ENCODE measurements around the gene NFKBIE. TPM values are rescaled to one million over a fixed set of nuclear protein-coding genes. Genes with fewer than 3 reads are reported as not detected.

Gene NFKBIE
- total and polyA plus RNA-seq, 2 of the 13 experiments (the other 11 are each of a cell fraction or from before 2014, with no cell fraction given), result 6.7 to 14.5 TPM

DNA sequence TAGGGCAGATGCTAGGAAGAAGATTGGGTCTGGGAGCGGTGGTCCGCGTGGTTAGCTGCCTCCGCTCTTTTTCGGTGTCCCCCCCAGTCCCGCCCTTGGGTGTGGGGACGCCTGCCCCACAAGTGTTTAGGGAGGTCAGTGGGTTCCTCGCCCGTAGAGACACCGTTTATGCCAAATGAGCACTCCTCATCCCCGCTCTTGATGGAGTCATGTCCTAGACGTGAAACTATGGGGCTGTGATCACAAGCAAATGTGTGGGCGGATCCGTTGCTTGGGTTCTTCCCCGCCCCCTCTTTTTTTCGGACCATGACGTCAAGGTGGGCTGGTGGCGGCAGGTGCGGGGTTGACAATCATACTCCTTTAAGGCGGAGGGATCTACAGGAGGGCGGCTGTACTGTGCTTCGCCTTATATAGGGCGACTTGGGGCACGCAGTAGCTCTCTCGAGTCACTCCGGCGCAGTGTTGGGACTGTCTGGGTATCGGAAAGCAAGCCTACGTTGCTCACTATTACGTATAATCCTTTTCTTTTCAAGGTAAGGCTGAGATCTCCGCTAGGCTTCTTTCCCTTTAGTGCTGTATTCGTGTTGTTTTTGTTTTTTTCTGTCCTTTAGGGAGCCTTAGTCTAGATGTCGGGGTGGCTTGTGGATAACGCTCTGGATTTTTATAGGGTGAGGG lies 18.6 kb downstream of the NFKBIE start, which contains the start of gene HSP90AB1 (continued):
- no peak for TF ChIP-seq ZBTB40 (IDR thresholded peaks at IDR 0.05)
- TF ChIP-seq ZBTB40 (CRISPR knock-in tag; IDR thresholded peaks at IDR 0.05), result peak; percentile 84
- no peak; the same call in 1 of the 2 replicates for TF ChIP-seq PHF20 (CRISPR knock-in tag; IDR thresholded peaks at IDR 0.05)
- TF ChIP-seq ESRRA (CRISPR knock-in tag; IDR thresholded peaks at IDR 0.05; ENCODE audit: low read depth), result peak; percentile 40
- no peak for TF ChIP-seq GPN1 (CRISPR knock-in tag; IDR thresholded peaks at IDR 0.05; ENCODE audit: borderline replicate concordance)
- TF ChIP-seq NR2F1 (CRISPR knock-in tag; IDR thresholded peaks at IDR 0.05), result no peak
- 0 out of 2 replicates have a peak, but pooled peaks have one; percentile 68 for TF ChIP-seq ETV6 (CRISPR knock-in tag; conservative IDR thresholded peaks at IDR 0.05)
- TF ChIP-seq, protein P1, sequence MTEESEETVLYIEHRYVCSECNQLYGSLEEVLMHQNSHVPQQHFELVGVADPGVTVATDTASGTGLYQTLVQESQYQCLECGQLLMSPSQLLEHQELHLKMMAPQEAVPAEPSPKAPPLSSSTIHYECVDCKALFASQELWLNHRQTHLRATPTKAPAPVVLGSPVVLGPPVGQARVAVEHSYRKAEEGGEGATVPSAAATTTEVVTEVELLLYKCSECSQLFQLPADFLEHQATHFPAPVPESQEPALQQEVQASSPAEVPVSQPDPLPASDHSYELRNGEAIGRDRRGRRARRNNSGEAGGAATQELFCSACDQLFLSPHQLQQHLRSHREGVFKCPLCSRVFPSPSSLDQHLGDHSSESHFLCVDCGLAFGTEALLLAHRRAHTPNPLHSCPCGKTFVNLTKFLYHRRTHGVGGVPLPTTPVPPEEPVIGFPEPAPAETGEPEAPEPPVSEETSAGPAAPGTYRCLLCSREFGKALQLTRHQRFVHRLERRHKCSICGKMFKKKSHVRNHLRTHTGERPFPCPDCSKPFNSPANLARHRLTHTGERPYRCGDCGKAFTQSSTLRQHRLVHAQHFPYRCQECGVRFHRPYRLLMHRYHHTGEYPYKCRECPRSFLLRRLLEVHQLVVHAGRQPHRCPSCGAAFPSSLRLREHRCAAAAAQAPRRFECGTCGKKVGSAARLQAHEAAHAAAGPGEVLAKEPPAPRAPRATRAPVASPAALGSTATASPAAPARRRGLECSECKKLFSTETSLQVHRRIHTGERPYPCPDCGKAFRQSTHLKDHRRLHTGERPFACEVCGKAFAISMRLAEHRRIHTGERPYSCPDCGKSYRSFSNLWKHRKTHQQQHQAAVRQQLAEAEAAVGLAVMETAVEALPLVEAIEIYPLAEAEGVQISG (CRISPR knock-in tag; IDR thresholded peaks at IDR 0.05), result peak; percentile 73
- TF ChIP-seq ZBTB10 (CRISPR knock-in tag; IDR thresholded peaks at IDR 0.05; ENCODE audit: borderline replicate concordance), result peak; percentile 94
- peak; percentile 73 for TF ChIP-seq ZNF703 (CRISPR knock-in tag; IDR thresholded peaks at IDR 0.05; ENCODE audit: borderline replicate concordance)
- peak; percentile 77 for TF ChIP-seq ATF1 (CRISPR knock-in tag; IDR thresholded peaks at IDR 0.05)
- no peak; the same call in 1 of the 2 replicates for TF ChIP-seq ZNF670 (CRISPR knock-in tag; IDR thresholded peaks at IDR 0.05; ENCODE audit: borderline replicate concordance)
- TF ChIP-seq ZNF234 (CRISPR knock-in tag; conservative IDR thresholded peaks at IDR 0.05), result no peak; the same call in none of the 2 replicates
- TF ChIP-seq NCOR1 (IDR thresholded peaks at IDR 0.05; ENCODE audit: borderline replicate concordance, low read length), result peak; percentile 44; the same call in 1 of the 2 replicates

Data from HepG2 (cell line).